Activated naive CD8-positive, alpha-beta T cell (primary cell): Measurements from ENCODE around the gene ZNF518B.
A peak's percentile ranks its signal among the peaks of the same experiment; 100 is the strongest.

Experiments
- H3K27ac Mint-ChIP-seq: one replicate; pipeline ENCODE4 v1.8.0; 2021; ENCODE audit warnings: mixed read lengths
- H3K27me3 Mint-ChIP-seq: one replicate; pipeline ENCODE4 v1.8.0; 2021; ENCODE audit warnings: mixed read lengths
- H3K36me3 Mint-ChIP-seq: one replicate; pipeline ENCODE4 v1.8.0; 2021; ENCODE audit warnings: mixed read lengths
- H3K4me1 Mint-ChIP-seq: one replicate; pipeline ENCODE4 v1.8.0; 2021; ENCODE audit warnings: low read depth, mixed read lengths
- H3K4me3 Mint-ChIP-seq: one replicate; pipeline ENCODE4 v1.8.0; 2021; ENCODE audit warnings: mild to moderate bottlenecking, mixed read lengths
- H3K9me3 Mint-ChIP-seq: one replicate; pipeline ENCODE4 v1.8.0; 2021; ENCODE audit warnings: low read depth, mixed read lengths

ZNF518B gene

GRCh38 chr4:10457255-10457801, at the start of gene ZNF518B:
Gene ZNF518B (minus strand): TSS chr4:10457426. CDS start chr4:10446328, 11,098 bp downstream.
- H3K4me3 Mint-ChIP-seq: peak within 1 kb of the TSS; percentile 91
- peaks cover 42% of the 10 kb centered on the region for H3K4me1 Mint-ChIP-seq
- peak within 1 kb of the TSS; percentile 81 for H3K27ac Mint-ChIP-seq
- no peaks in the 10 kb centered on the region for H3K9me3 Mint-ChIP-seq
- peaks cover 4% of the 10 kb centered on the region for H3K27me3 Mint-ChIP-seq
- H3K36me3 Mint-ChIP-seq: peaks cover 21% of the 10 kb centered on the region

DNA sequence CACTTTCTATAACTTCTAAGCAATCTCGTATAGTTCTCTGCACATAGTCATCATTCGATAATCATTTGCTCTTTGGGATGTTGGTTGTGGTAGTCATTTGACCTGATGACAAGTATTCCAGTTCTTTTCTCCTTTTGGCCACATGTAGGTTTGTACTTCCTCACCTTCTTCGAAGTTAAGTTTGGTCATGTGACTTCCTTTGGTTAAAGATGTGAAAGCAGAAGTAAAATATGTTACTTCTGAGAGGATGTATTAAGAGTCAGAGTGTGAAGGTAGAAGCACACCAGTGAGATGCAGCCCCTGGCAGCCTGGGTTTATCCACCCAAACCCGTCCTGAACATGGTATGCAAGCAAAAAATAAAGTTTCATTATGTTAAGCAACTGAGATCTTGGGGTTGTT, 48.9 kb upstream of the ZNF518B start:
- Mint-ChIP-seq H3K27me3 (peaks cover 2% of the 10 kb centered on the region), H3K27ac (no peak overlapping the region), H3K4me1 (peaks cover 4% of the 10 kb centered on the region), H3K4me3 (no peak overlapping the region), H3K9me3 (peaks cover 5% of the 10 kb centered on the region), H3K36me3 (peaks cover 2% of the 10 kb centered on the region)

- Mint-ChIP-seq H3K27me3 (peaks cover 6% of the 10 kb centered on the region), H3K36me3 (peaks cover 2% of the 10 kb centered on the region), H3K4me1 (peaks cover 4% of the 10 kb centered on the region), H3K4me3 (no peak overlapping the region), H3K27ac (no peak overlapping the region), H3K9me3 (peaks cover 5% of the 10 kb centered on the region)
Observed at GRCh38 chr4:10504570-10505179, 47.4 kb upstream of the ZNF518B start.

DNA sequence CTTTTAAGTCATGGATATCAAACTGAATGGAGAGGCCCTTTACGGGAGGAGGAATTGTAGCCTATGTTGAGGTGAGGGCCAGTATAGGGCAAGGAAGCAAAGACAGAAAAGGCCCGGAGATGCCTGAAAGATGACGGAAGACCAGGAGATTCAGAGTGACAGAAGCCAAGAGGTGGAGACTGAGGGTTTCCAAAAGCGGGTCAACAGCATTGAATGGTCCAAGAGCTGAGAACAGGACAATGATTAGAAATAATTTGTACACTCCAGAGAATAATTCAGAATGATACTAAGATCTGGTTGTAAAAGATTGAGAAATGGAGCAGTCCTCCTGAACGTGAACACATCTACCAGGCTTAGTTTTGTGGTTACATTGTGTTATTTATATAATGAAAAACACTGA, 45.5 kb upstream of the ZNF518B start:
- Mint-ChIP-seq H3K4me3 (no peak overlapping the region), H3K27ac (no peak overlapping the region), H3K9me3 (peaks cover 5% of the 10 kb centered on the region), H3K27me3 (peaks cover 8% of the 10 kb centered on the region), H3K36me3 (peaks cover 2% of the 10 kb centered on the region), H3K4me1 (peaks cover 4% of the 10 kb centered on the region)

DNA sequence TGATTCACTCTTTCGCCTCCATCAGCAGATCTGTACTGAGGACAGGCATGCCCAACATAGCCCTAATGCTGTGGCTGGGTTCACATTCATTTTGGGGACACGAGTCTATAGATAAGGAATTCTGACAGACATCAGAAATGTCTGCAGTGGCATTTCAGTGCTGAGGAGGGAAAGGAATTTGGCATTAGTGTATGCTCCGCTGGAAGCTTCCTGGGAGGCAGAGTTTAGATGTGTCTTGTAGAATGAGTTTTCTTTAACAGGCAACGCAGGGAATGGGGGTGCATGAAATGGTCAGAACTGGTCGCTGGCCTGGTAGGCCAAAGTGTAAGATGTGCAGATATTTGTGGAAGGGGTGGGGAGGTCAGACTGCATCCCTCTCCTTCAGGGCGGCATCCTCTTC, 43.5 kb upstream of the ZNF518B start:
- no peak overlapping the region for H3K4me3 Mint-ChIP-seq
- H3K27me3 Mint-ChIP-seq: peaks cover 8% of the 10 kb centered on the region
- no peaks in the 10 kb centered on the region for H3K4me1 Mint-ChIP-seq
- no peaks in the 10 kb centered on the region for H3K9me3 Mint-ChIP-seq
- H3K36me3 Mint-ChIP-seq: no peaks in the 10 kb centered on the region
- H3K27ac Mint-ChIP-seq: no peak overlapping the region

DNA sequence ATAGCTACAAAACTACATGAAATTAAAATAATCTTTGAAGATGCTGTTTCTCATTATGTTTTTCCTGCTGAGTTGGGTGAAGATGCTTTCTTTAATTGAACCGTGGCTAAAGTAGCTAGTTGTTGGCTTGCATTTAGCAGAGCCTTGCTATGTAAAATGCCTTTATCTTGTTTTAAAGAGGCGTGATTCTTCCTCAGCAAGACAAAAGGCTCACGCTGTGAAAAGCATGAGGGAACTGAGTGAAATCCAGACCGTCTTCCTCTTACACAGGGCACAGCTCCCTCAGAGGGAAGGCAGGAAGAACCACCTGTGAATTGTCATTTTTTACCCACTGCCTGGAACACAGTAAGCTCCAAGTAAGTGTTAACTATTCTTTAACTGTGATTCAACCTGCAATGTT, 39.0 kb upstream of the ZNF518B start:
- no peak overlapping the region for H3K4me3 Mint-ChIP-seq
- no peaks in the 10 kb centered on the region for H3K9me3 Mint-ChIP-seq
- no peaks in the 10 kb centered on the region for H3K4me1 Mint-ChIP-seq
- no peak overlapping the region for H3K27ac Mint-ChIP-seq
- peaks cover 7% of the 10 kb centered on the region for H3K27me3 Mint-ChIP-seq
- H3K36me3 Mint-ChIP-seq: no peaks in the 10 kb centered on the region

DNA sequence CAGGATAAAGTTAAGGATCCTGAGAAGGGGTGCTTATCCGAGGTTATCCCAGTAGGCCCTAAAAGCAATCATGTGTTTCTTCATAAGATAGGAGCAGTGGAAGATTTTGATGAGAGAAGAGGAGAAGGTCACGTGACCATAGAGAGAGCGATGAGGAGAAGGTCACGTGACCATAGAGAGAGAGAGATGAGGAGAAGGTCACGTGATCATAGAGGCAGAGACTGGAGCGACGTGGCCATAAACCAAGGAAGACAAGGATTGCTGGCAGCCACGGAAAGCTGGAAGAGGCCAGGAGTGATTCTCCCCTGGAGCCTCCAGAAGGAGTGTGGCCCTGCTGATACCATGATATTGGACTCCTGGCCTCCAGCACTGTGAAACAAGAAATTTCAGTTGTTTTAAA, 38.4 kb upstream of the ZNF518B start:
- H3K36me3 Mint-ChIP-seq: no peaks in the 10 kb centered on the region
- peaks cover 5% of the 10 kb centered on the region for H3K27me3 Mint-ChIP-seq
- H3K4me1 Mint-ChIP-seq: no peaks in the 10 kb centered on the region
- no peak overlapping the region for H3K27ac Mint-ChIP-seq
- no peaks in the 10 kb centered on the region for H3K9me3 Mint-ChIP-seq
- H3K4me3 Mint-ChIP-seq: no peak overlapping the region

DNA sequence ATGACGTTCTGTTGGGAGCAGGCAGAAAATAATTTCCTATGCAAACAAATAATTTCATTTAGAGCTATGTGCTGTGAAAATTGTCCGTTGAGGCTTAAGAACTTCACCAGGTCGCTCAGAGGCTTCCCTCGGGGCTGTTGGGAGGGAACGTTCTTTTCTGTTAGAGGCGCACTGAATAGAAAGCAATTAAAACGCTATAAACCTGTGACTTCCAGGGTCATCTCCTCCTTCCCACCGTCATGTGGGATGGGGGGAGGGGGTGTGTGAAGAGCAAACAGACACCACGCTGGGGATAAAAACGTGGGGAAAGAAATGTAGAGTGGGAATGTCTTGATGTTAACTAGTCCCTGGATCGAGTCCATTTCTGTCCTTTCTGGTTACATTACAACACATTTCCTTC, 35.2 kb upstream of the ZNF518B start:
- Mint-ChIP-seq H3K27me3 (peaks cover 2% of the 10 kb centered on the region), H3K27ac (no peak overlapping the region), H3K9me3 (no peaks in the 10 kb centered on the region), H3K4me1 (no peaks in the 10 kb centered on the region), H3K4me3 (no peak overlapping the region), H3K36me3 (no peaks in the 10 kb centered on the region)

DNA sequence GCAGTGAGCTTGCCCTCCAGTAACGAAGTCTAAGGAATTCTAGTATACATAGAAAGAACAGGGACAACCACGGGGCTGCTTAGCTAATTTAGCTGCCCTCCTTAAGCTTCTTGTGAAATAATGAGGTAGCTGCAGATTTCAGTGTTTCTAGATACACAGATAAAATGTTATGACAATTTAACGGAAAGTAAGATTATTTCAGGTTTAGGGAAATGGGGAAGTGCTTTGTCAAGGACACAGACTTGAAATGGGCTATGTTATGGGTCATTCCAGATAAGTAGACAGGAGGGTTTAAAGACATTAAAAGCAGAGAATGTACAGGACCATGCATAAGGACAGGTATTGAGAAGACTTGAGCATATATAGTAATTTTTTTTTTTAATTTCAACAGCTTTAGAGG, 34.2 kb upstream of the ZNF518B start:
- no peak overlapping the region for H3K27ac Mint-ChIP-seq
- H3K9me3 Mint-ChIP-seq: no peaks in the 10 kb centered on the region
- H3K4me1 Mint-ChIP-seq: no peaks in the 10 kb centered on the region
- H3K4me3 Mint-ChIP-seq: no peak overlapping the region
- H3K27me3 Mint-ChIP-seq: peaks cover 2% of the 10 kb centered on the region
- no peaks in the 10 kb centered on the region for H3K36me3 Mint-ChIP-seq

DNA sequence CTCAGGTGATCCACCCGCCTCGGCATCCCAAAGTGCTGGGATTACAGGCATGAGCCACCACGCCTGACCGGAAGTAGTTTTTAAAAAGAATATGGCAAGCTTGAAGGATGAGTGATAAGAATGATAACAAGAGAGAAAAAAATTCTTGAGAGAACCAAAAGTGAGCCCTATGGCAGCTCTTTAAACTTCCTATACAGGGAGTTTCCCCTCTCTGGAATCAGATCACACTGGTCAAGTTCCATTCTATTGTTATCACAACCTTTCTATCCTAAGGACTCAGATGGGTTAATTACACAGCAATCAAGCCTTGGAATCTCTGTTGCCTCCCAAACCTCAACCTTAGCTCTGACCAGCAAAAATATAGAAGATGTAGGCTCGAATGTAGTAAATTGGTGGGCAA, 33.8 kb upstream of the ZNF518B start:
- H3K27ac Mint-ChIP-seq: no peak overlapping the region
- no peaks in the 10 kb centered on the region for H3K9me3 Mint-ChIP-seq
- H3K4me1 Mint-ChIP-seq: no peaks in the 10 kb centered on the region
- no peak overlapping the region for H3K4me3 Mint-ChIP-seq
- no peaks in the 10 kb centered on the region for H3K36me3 Mint-ChIP-seq
- H3K27me3 Mint-ChIP-seq: peaks cover 2% of the 10 kb centered on the region

- Mint-ChIP-seq H3K4me1 (no peaks in the 10 kb centered on the region), H3K9me3 (no peaks in the 10 kb centered on the region), H3K36me3 (no peaks in the 10 kb centered on the region), H3K27me3 (no peaks in the 10 kb centered on the region), H3K4me3 (no peak overlapping the region), H3K27ac (no peak overlapping the region)
Observed at GRCh38 chr4:10482913-10483312, 25.7 kb upstream of the ZNF518B start.

DNA sequence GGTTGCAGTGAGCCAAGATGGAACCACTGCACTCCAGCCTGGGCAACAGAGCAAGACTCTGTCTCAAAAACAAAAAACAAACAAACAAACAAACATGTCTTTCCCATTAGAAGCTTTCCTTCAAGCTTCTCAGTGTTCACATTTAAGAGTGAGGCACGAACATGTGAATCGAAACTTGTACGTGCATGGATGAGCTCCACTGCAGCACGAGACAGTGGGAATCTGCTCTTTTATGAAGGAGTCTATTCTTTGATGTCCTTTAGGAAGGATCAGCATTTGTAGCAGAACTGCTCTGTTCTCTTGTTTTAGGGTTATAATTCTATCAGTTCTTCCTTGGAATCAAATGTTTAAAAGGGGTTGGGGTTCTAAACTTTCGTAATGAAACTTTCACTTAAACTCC, 23.4 kb upstream of the ZNF518B start:
- no peaks in the 10 kb centered on the region for H3K9me3 Mint-ChIP-seq
- peaks cover 4% of the 10 kb centered on the region for H3K4me1 Mint-ChIP-seq
- no peaks in the 10 kb centered on the region for H3K27me3 Mint-ChIP-seq
- H3K27ac Mint-ChIP-seq: no peak overlapping the region
- H3K4me3 Mint-ChIP-seq: no peak overlapping the region
- H3K36me3 Mint-ChIP-seq: no peaks in the 10 kb centered on the region

GRCh38 chr4:10478621-10479020, 21.4 kb upstream of the ZNF518B start:
- Mint-ChIP-seq H3K4me3 (no peak overlapping the region), H3K4me1 (peaks cover 4% of the 10 kb centered on the region), H3K36me3 (no peaks in the 10 kb centered on the region), H3K9me3 (no peaks in the 10 kb centered on the region), H3K27ac (no peak overlapping the region), H3K27me3 (no peaks in the 10 kb centered on the region)

GRCh38 chr4:10470505-10470904, 13.3 kb upstream of the ZNF518B start:
- Mint-ChIP-seq H3K27ac (no peak overlapping the region), H3K4me3 (no peak overlapping the region), H3K4me1 (no peaks in the 10 kb centered on the region), H3K27me3 (no peaks in the 10 kb centered on the region), H3K9me3 (no peaks in the 10 kb centered on the region), H3K36me3 (no peaks in the 10 kb centered on the region)

GRCh38 chr4:10466161-10466560, 8.9 kb upstream of the ZNF518B start:
- Mint-ChIP-seq H3K4me3 (no peak overlapping the region), H3K9me3 (no peaks in the 10 kb centered on the region), H3K27ac (no peak overlapping the region), H3K4me1 (peaks cover 3% of the 10 kb centered on the region), H3K36me3 (no peaks in the 10 kb centered on the region), H3K27me3 (peaks cover 22% of the 10 kb centered on the region)

DNA sequence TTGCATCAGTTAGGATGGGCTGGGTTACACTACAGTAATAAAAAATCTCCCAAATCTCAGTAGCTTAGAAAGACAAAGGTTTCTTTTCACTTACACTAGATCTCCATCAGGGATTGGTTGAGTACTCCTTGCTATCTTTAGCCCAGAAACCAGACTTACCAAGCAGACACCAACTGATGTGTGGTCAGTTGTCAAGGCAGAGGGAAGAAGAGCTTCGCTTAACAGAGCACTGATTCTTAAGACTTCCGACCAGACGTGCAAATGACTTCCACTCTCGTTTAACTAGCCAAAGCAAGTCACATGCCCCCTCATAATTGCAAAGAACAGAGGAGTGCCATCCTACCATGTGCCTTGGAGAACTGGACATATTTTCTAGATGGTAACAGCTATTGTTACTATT, 5.7 kb upstream of the ZNF518B start:
- no peak overlapping the region for H3K4me3 Mint-ChIP-seq
- no peak overlapping the region for H3K27ac Mint-ChIP-seq

More for the DNA sequence above, 5.7 kb upstream of the ZNF518B start:
- H3K9me3 Mint-ChIP-seq: no peaks in the 10 kb centered on the region
- peaks cover 22% of the 10 kb centered on the region for H3K27me3 Mint-ChIP-seq
- peaks cover 15% of the 10 kb centered on the region for H3K4me1 Mint-ChIP-seq
- H3K36me3 Mint-ChIP-seq: no peaks in the 10 kb centered on the region
